ENCODE measurements around the gene MLLT10.

DNA sequence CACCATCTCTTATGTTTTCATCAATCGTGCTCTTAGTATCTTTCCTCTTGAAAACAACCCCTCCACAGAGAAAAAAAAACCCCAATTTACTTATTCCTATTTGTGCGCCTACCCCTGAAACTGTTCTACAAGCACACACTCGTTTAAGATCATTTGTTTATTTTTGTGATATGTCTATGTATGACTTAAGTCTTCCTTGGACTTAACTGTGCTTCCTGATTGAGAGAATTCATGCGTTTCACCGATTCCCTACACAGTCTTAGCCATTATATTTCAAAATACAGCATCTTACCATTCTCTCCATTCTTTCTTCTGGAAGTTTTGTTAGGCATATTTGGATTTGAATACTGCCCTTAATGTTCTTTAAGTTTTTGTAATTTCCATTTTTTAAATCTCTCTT lies 159.4 kb downstream of the MLLT10 start:
- TF ChIP-seq, protein P1, sequence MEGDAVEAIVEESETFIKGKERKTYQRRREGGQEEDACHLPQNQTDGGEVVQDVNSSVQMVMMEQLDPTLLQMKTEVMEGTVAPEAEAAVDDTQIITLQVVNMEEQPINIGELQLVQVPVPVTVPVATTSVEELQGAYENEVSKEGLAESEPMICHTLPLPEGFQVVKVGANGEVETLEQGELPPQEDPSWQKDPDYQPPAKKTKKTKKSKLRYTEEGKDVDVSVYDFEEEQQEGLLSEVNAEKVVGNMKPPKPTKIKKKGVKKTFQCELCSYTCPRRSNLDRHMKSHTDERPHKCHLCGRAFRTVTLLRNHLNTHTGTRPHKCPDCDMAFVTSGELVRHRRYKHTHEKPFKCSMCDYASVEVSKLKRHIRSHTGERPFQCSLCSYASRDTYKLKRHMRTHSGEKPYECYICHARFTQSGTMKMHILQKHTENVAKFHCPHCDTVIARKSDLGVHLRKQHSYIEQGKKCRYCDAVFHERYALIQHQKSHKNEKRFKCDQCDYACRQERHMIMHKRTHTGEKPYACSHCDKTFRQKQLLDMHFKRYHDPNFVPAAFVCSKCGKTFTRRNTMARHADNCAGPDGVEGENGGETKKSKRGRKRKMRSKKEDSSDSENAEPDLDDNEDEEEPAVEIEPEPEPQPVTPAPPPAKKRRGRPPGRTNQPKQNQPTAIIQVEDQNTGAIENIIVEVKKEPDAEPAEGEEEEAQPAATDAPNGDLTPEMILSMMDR (conservative IDR thresholded peaks at IDR 0.05; ENCODE audit: low read depth, low read length) = no peak
- TF ChIP-seq EZH2 (IDR thresholded peaks at IDR 0.05; ENCODE audit: borderline replicate concordance, low read depth, low read length, poor library complexity, severe bottlenecking) = no peak
